Transverse colon (tissue), 4 donors: ENCODE results near the gene BMP4. TPM values are rescaled to one million over a fixed set of nuclear protein-coding genes. Genes with fewer than 3 reads are reported as not detected.

Source experiments
- DNase-seq: peaks from one replicate; pipeline ENCODE4 v3.0.0-alpha.2; 2019
- H3K27ac ChIP-seq, 4 donors: fragments of 200-600 bp; sonication (generic); 2 replicates each; pipeline ENCODE4 v1.5.1; 2016 to 2018; ENCODE audit warnings: inconsistent platforms in 4 of 4
- H3K27me3 ChIP-seq: fragments of 200-600 bp; sonication (generic); 2 replicates; pipeline ENCODE4 v1.5.1; 2017; ENCODE audit warnings: inconsistent platforms
- H3K36me3 ChIP-seq, 4 donors: fragments of 200-600 bp; sonication (generic); 2 replicates each; pipeline ENCODE4 v1.5.1; 2017 to 2019; ENCODE audit warnings: inconsistent platforms in 4 of 4
- H3K4me1 ChIP-seq, 4 donors: fragments of 200-600 bp; sonication (generic); 2 replicates each; pipeline ENCODE4 v1.5.1; 2017 to 2020; ENCODE audit warnings: inconsistent platforms in 4 of 4
- H3K4me3 ChIP-seq, 4 donors: fragments of 200-600 bp; sonication (generic); 1 replicate in 1 of 4; 2 replicates in 3 of 4; pipeline versions ENCODE4 v1.5.1 to v1.6.1; 2017 to 2019; ENCODE audit warnings: inconsistent platforms in 4 of 4
- H3K9me3 ChIP-seq, 2 donors: fragments of 200-600 bp; sonication (generic); 2 replicates each; pipeline ENCODE4 v1.5.1; 2017 to 2019; ENCODE audit warnings: inconsistent platforms in 2 of 2
- CTCF ChIP-seq, 5 experiments: fragments of 200-600 bp in 3 of 5; fragments of 450-650 bp in 2 of 5; sonication (generic) in 3 of 5; IDR thresholded peaks; 1 replicate in 2 of 5; 2 replicates in 3 of 5; pipeline ENCODE4 v1.5.1; 2016 to 2017; ENCODE audit warnings: antibody characterized with exemption in 5 of 5, inconsistent platforms in 3 of 5, mild to moderate bottlenecking in 2 of 5, moderate library complexity in 1 of 5
- EP300 ChIP-seq: sonication (generic); formaldehyde crosslinking; IDR thresholded peaks from one replicate; pipeline ENCODE4 v1.6.1; 2017; ENCODE audit warnings: antibody characterized with exemption, low read depth
- POLR2A ChIP-seq: fragments of 450-650 bp; IDR thresholded peaks from one replicate; pipeline ENCODE4 v1.6.1; 2016; ENCODE audit warnings: antibody characterized with exemption, mild to moderate bottlenecking, moderate library complexity
- POLR2AphosphoS5 ChIP-seq, 3 donors: sonication (generic); formaldehyde crosslinking; IDR thresholded peaks; one replicate each; pipeline ENCODE4 v1.6.1; 2016; ENCODE audit warnings: antibody characterized with exemption in 3 of 3
- WGBS, 2 donors: methylation state at CpG; one replicate each; pipeline ENCODE4 v1.1.5; 2018; ENCODE audit warnings: low coverage in 1 of 2; 5-methylcytosine and 5-hydroxymethylcytosine counted together
- in situ Hi-C, 4 donors: fragments of 200-750 bp; cut with MboI; loops; one replicate each; pipeline versions ENCODE4 v1.15.0 to v1.15.1; 2017; ENCODE audit warnings: low sequenced_read_pairs in 3 of 4, low pct_ligation_motif_present in 1 of 4, low pct_unique_long_range_greater_than_20kb in 1 of 4
- intact Hi-C: fragments of 100-400 bp; cut with DNase I; formaldehyde crosslinking; loops from one replicate; pipeline ENCODE4 v1.15.1; 2023; ENCODE audit warnings: low total_unique reads
- total RNA-seq, 4 donors: library from RNA; depleted of rRNA; stranded (reverse); fragments of >200 nt; gene quantifications; one replicate each; pipeline ENCODE4 v1.1.0, GENCODE V29; 2016

BMP4 gene
- total RNA-seq, 4 donors from 2014 or later: 7.2 to 56.5 (median 12.4) TPM

- Histone ChIP-seq H3K36me3 (no peaks in the 10 kb centered on the region), H3K4me1 (peaks cover 4 to 43% (median 34%) of the 10 kb centered on the region in 4 donors), H3K27ac (peak overlapping the region; percentile 80 to 89 (median 83)), H3K9me3 (no peaks in the 10 kb centered on the region), H3K27me3 (peaks cover 42% of the 10 kb centered on the region), H3K4me3 (peak overlapping the region in 3 of 4 donors; percentile 54 to 59 (median 55))
- intact Hi-C loops (loop anchor here (10.0 kb wide), 1 partner anchor 220 kb away; no protein-coding TSS in a partner anchor), in situ Hi-C loops (loop anchor here in 1 of 4 donors (25.0 kb wide), 1 partner anchor 382 kb away; no protein-coding TSS in a partner anchor)
- WGBS, 2 donors: 3 to 8% methylated on average over 4 to 17 of the region's 17 CpGs
- DNase-seq: no peak
- TF ChIP-seq POLR2A: no peak
- no peak for TF ChIP-seq EP300
- no peak for TF ChIP-seq POLR2AphosphoS5 (IDR thresholded peaks at IDR 0.05)
- TF ChIP-seq CTCF (IDR thresholded peaks at IDR 0.05): no peak
Observed at GRCh38 chr14:53955229-53955556, 1.4 kb downstream of the BMP4 start.

- no peak for DNase-seq
- TF ChIP-seq EP300 (no peak), CTCF (IDR thresholded peaks at IDR 0.05) (peak in 1 of 5 experiments; percentile 3)
- intact Hi-C loops: loop anchor here (10.0 kb wide), 1 partner anchor 220 kb away; no protein-coding TSS in a partner anchor
- 6% methylated on average over 50 of the region's 53 CpGs; no CpG with 5 or more reads in 1 of the 2 donors for WGBS, 2 donors
- H3K36me3 ChIP-seq: no peaks in the 10 kb centered on the region
- peak overlapping the region; percentile 80 to 89 (median 83) for H3K27ac ChIP-seq
- H3K4me1 ChIP-seq: peaks cover 4 to 43% (median 34%) of the 10 kb centered on the region in 4 donors
- peaks cover 42% of the 10 kb centered on the region for H3K27me3 ChIP-seq
- no peaks in the 10 kb centered on the region for H3K9me3 ChIP-seq
- in situ Hi-C loops: loop anchor here in 1 of 4 donors (25.0 kb wide), 1 partner anchor 383 kb away; no protein-coding TSS in a partner anchor
- H3K4me3 ChIP-seq: peak overlapping the region; percentile 54 to 71 (median 57)
Observed at GRCh38 chr14:53954551-53955228, 1.9 kb downstream of the BMP4 start.

- intact Hi-C loops: loop anchor here (10.0 kb wide), 1 partner anchor 221 kb away; no protein-coding TSS in a partner anchor
- no peak for TF ChIP-seq CTCF (IDR thresholded peaks at IDR 0.05)
- no peak for TF ChIP-seq POLR2AphosphoS5 (IDR thresholded peaks at IDR 0.05)
- no peak for TF ChIP-seq POLR2A
- TF ChIP-seq EP300: no peak
- H3K4me1 ChIP-seq: peaks cover 4 to 43% (median 34%) of the 10 kb centered on the region in 4 donors
- in situ Hi-C loops: loop anchor here in 1 of 4 donors (25.0 kb wide), 1 partner anchor 383 kb away; no protein-coding TSS in a partner anchor
- peak; percentile 31 for DNase-seq
- no peaks in the 10 kb centered on the region for H3K9me3 ChIP-seq
- H3K4me3 ChIP-seq: peak overlapping the region; percentile 54 to 71 (median 57)
- WGBS, 2 donors: 0 to 1% methylated on average over 9 to 51 of the region's 51 CpGs
- peak overlapping the region; percentile 80 to 89 (median 83) for H3K27ac ChIP-seq
- no peaks in the 10 kb centered on the region for H3K36me3 ChIP-seq
- H3K27me3 ChIP-seq: peaks cover 42% of the 10 kb centered on the region
Observed at GRCh38 chr14:53953828-53954550, 2.6 kb downstream of the BMP4 start.
